ENCODE results near the gene NCOA5.

The NCOA5 gene

DNA sequence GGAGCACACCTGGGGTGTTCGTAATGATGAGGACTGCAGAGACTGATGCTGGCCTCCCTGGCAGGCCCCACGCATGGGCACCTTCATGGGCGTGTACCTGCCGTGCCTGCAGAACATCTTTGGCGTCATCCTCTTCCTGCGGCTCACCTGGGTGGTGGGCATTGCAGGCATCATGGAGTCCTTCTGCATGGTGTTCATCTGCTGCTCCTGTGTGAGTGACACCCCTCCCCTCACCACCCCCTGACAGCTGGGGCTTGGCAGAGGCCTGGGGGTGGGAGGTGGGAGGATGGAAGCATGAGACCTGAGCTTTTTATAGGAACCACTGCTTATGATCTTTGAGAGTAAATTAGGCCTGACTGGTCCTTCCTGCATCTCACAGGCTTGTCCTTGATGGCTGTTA, 54.0 kb downstream of the NCOA5 start:
- no peak overlapping the region for H3K18ac ChIP-seq (ENCODE audit: low read length)
- peaks cover 0 to 3% of the 10 kb centered on the region in 2 donors for H3K9me3 ChIP-seq (replicated peaks in 1 of 2; ENCODE audit: control insufficient read depth in 2 of 2, insufficient read depth in 1 of 2, low read depth in 1 of 2, low read length in 2 of 2)
- no peak overlapping the region for H3K14ac ChIP-seq (ENCODE audit: low read length)
- no peak overlapping the region for H3K9ac ChIP-seq (ENCODE audit: low read depth, low read length, poor library complexity)
- H3K79me1 ChIP-seq (ENCODE audit: low read depth, low read length): no peaks in the 10 kb centered on the region
- no peak overlapping the region for H3K4me2 ChIP-seq (ENCODE audit: insufficient read depth, low read length, poor library complexity, severe bottlenecking)
- WGBS, 2 donors (ENCODE audit: extremely low coverage in 2 of 2, insufficient read length in 2 of 2, insufficient replicate concordance in 1 of 2): no CpG with 5 or more reads among the region's 6 CpGs
- no peak overlapping the region for H2BK5ac ChIP-seq (ENCODE audit: low read length)
- no peak overlapping the region for H4K8ac ChIP-seq (ENCODE audit: low read depth, low read length)
- no peak overlapping the region for H3K23ac ChIP-seq (ENCODE audit: low read depth, low read length, poor library complexity)
- no peak overlapping the region for H3K4ac ChIP-seq (ENCODE audit: low read length)
- H3K36me3 ChIP-seq (replicated peaks in 1 of 2; ENCODE audit: control insufficient read depth in 2 of 2, insufficient read depth in 2 of 2, low read length in 2 of 2): no peaks in the 10 kb centered on the region
- H2AFZ ChIP-seq (ENCODE audit: low read length): no peak overlapping the region
- H4K91ac ChIP-seq (ENCODE audit: low read depth, low read length, poor library complexity): no peak overlapping the region
- no peak overlapping the region for H3K27ac ChIP-seq (replicated peaks; ENCODE audit: low read length)
- no peak overlapping the region for H3K4me3 ChIP-seq (ENCODE audit: low read length in 2 of 2)
- H2BK12ac ChIP-seq (ENCODE audit: low read length): no peak overlapping the region
- H2BK120ac ChIP-seq (ENCODE audit: low read depth, low read length): no peak overlapping the region
- H2BK15ac ChIP-seq (ENCODE audit: low read length): no peak overlapping the region
- no peak for DNase-seq (ENCODE audit: low spot score)
- H2AK5ac ChIP-seq (ENCODE audit: low read depth, low read length): no peak overlapping the region
- peaks cover 7 to 69% (median 50%) of the 10 kb centered on the region in 3 experiments for H3K27me3 ChIP-seq (ENCODE audit: control insufficient read depth in 3 of 3, insufficient read depth in 3 of 3, low read depth in 1 of 3, low read length in 3 of 3)
- H3K4me1 ChIP-seq (ENCODE audit: control insufficient read depth in 2 of 2, insufficient read depth in 1 of 2, low read depth in 1 of 2, low read length in 2 of 2): peaks cover 0 to 2% of the 10 kb centered on the region in 2 donors

DNA sequence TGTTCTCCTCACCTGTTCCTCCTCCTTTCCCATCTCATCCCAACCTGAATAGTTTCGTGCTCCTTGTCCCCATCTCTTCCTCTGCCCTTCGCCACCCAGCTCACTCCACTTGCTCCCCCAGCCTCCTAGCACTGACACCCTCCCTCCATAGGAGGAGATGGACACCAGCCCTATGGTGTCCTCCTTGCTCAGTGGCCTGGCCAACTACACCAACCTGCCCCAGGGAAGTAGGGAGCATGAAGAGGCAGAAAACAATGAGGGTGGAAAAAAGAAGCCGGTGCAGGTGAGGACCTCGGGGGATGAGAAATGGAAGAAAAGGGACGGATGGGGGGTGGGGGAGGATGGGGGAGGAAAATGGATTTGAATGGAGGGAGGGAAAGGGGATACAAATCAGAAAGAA, 54.5 kb downstream of the NCOA5 start:
- Histone ChIP-seq H2AK5ac (ENCODE audit: low read depth, low read length) (no peak overlapping the region), H3K36me3 (replicated peaks in 1 of 2; ENCODE audit: control insufficient read depth in 2 of 2, insufficient read depth in 2 of 2, low read length in 2 of 2) (no peaks in the 10 kb centered on the region), H3K4me1 (ENCODE audit: control insufficient read depth in 2 of 2, insufficient read depth in 1 of 2, low read depth in 1 of 2, low read length in 2 of 2) (peaks cover 0 to 2% of the 10 kb centered on the region in 2 donors), H3K18ac (ENCODE audit: low read length) (no peak overlapping the region), H2BK15ac (ENCODE audit: low read length) (no peak overlapping the region), H4K8ac (ENCODE audit: low read depth, low read length) (no peak overlapping the region), H3K9me3 (replicated peaks in 1 of 2; ENCODE audit: control insufficient read depth in 2 of 2, insufficient read depth in 1 of 2, low read depth in 1 of 2, low read length in 2 of 2) (peaks cover 0 to 2% of the 10 kb centered on the region in 2 donors), H3K9ac (ENCODE audit: low read depth, low read length, poor library complexity) (no peak overlapping the region), H3K27ac (replicated peaks; ENCODE audit: low read length) (no peak overlapping the region), H3K23ac (ENCODE audit: low read depth, low read length, poor library complexity) (peak overlapping the region; percentile 57), H3K4ac (ENCODE audit: low read length) (no peak overlapping the region), H2BK12ac (ENCODE audit: low read length) (no peak overlapping the region), H3K27me3 (ENCODE audit: control insufficient read depth in 3 of 3, insufficient read depth in 3 of 3, low read depth in 1 of 3, low read length in 3 of 3) (peaks cover 11 to 73% (median 53%) of the 10 kb centered on the region in 3 experiments), H2BK5ac (ENCODE audit: low read length) (no peak overlapping the region), H3K4me2 (ENCODE audit: insufficient read depth, low read length, poor library complexity, severe bottlenecking) (no peak overlapping the region), H3K79me1 (ENCODE audit: low read depth, low read length) (no peaks in the 10 kb centered on the region), H3K4me3 (ENCODE audit: low read length in 2 of 2) (no peak overlapping the region), H2AFZ (ENCODE audit: low read length) (no peak overlapping the region), H4K91ac (ENCODE audit: low read depth, low read length, poor library complexity) (no peak overlapping the region), H2BK120ac (ENCODE audit: low read depth, low read length) (no peak overlapping the region), H3K14ac (ENCODE audit: low read length) (no peak overlapping the region)
- DNase-seq (ENCODE audit: low spot score): no peak
- whole genome bisulfite sequencing, 2 donors (ENCODE audit: extremely low coverage in 2 of 2, insufficient read length in 2 of 2, insufficient replicate concordance in 1 of 2): 100% methylated on average over 1 of the region's 5 CpGs; no CpG with 5 or more reads in 1 of the 2 donors

DNA sequence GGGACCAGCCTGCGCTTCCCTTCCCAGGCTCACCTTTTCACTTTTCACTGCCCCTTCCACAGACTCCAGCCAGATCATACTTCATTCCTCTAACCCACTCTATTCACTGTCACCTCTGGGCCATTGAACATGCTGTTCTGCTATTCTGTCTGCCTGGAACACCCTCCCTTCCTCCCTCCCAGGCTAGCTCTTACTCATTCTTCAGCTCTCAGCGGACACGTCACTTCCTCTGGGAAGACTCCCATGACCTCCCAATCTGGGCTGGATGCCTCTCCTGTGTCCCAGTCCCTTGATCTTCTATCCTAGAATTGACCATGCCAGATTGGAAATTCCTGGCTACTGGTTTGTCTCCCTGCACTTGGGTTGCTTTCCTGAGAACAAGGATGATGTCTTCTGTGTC, 55.7 kb downstream of the NCOA5 start:
- Histone ChIP-seq H3K4me2 (ENCODE audit: insufficient read depth, low read length, poor library complexity, severe bottlenecking) (no peak overlapping the region), H4K91ac (ENCODE audit: low read depth, low read length, poor library complexity) (no peak overlapping the region), H3K23ac (ENCODE audit: low read depth, low read length, poor library complexity) (no peak overlapping the region), H4K8ac (ENCODE audit: low read depth, low read length) (no peak overlapping the region), H3K27ac (replicated peaks; ENCODE audit: low read length) (no peak overlapping the region), H2BK12ac (ENCODE audit: low read length) (no peak overlapping the region), H3K79me1 (ENCODE audit: low read depth, low read length) (no peaks in the 10 kb centered on the region), H3K4me3 (ENCODE audit: low read length in 2 of 2) (peak overlapping the region in 1 of 2 donors; percentile 53), H2AK5ac (ENCODE audit: low read depth, low read length) (no peak overlapping the region), H3K36me3 (replicated peaks in 1 of 2; ENCODE audit: control insufficient read depth in 2 of 2, insufficient read depth in 2 of 2, low read length in 2 of 2) (no peaks in the 10 kb centered on the region), H2AFZ (ENCODE audit: low read length) (no peak overlapping the region), H3K4me1 (ENCODE audit: control insufficient read depth in 2 of 2, insufficient read depth in 1 of 2, low read depth in 1 of 2, low read length in 2 of 2) (peaks cover 0 to 2% of the 10 kb centered on the region in 2 donors), H3K4ac (ENCODE audit: low read length) (no peak overlapping the region), H2BK5ac (ENCODE audit: low read length) (no peak overlapping the region), H3K18ac (ENCODE audit: low read length) (no peak overlapping the region), H2BK15ac (ENCODE audit: low read length) (no peak overlapping the region), H3K9ac (ENCODE audit: low read depth, low read length, poor library complexity) (no peak overlapping the region), H3K14ac (ENCODE audit: low read length) (no peak overlapping the region), H3K27me3 (ENCODE audit: control insufficient read depth in 3 of 3, insufficient read depth in 3 of 3, low read depth in 1 of 3, low read length in 3 of 3) (peaks cover 11 to 83% (median 61%) of the 10 kb centered on the region in 3 experiments), H2BK120ac (ENCODE audit: low read depth, low read length) (no peak overlapping the region), H3K9me3 (replicated peaks in 1 of 2; ENCODE audit: control insufficient read depth in 2 of 2, insufficient read depth in 1 of 2, low read depth in 1 of 2, low read length in 2 of 2) (no peaks in the 10 kb centered on the region)
- no peak for DNase-seq (ENCODE audit: low spot score)
- no CpG with 5 or more reads among the region's 3 CpGs for WGBS, 2 donors (ENCODE audit: extremely low coverage in 2 of 2, insufficient read length in 2 of 2, insufficient replicate concordance in 1 of 2)

DNA sequence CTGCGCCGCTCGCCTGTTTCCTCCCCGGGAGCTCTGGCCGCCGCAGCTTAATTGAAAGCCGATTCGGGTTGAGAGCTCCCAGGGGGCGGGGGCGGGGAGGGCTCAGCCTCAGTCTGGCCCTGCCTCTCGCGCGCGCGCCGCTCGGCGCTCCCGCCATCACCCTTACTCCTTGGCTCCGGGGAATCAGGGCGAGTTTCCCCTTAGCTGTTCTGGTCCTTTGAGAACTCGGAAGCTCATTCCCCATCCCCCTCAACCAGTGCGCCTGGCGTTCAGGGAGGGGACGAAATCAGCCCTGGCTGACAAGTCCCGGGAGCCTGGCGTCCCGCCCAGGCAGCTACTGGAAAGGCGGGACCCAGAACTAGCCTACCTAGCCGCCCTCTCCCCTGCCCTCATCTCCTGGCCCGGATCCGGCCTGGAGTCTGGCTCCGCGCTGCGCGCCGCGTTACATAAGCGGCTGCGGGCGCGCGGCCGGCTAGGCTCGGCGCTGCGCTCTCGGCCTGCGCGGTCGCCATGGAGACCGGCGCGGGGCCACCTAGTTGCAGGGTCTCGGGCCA, 58.0 kb downstream of the NCOA5 start:
- Histone ChIP-seq H3K18ac (ENCODE audit: low read length) (no peak overlapping the region), H3K23ac (ENCODE audit: low read depth, low read length, poor library complexity) (no peak overlapping the region), H3K14ac (ENCODE audit: low read length) (no peak overlapping the region), H4K8ac (ENCODE audit: low read depth, low read length) (no peak overlapping the region), H3K79me1 (ENCODE audit: low read depth, low read length) (no peaks in the 10 kb centered on the region), H3K27ac (replicated peaks; ENCODE audit: low read length) (no peak overlapping the region), H2BK12ac (ENCODE audit: low read length) (no peak overlapping the region), H3K9ac (ENCODE audit: low read depth, low read length, poor library complexity) (no peak overlapping the region), H3K36me3 (replicated peaks in 1 of 2; ENCODE audit: control insufficient read depth in 2 of 2, insufficient read depth in 2 of 2, low read length in 2 of 2) (no peaks in the 10 kb centered on the region), H2BK15ac (ENCODE audit: low read length) (no peak overlapping the region), H3K4me1 (ENCODE audit: control insufficient read depth in 2 of 2, insufficient read depth in 1 of 2, low read depth in 1 of 2, low read length in 2 of 2) (peaks cover 0 to 2% of the 10 kb centered on the region in 2 donors), H3K4me3 (ENCODE audit: low read length in 2 of 2) (peak overlapping the region; percentile 49 to 80), H2BK5ac (ENCODE audit: low read length) (no peak overlapping the region), H2AFZ (ENCODE audit: low read length) (peak overlapping the region; percentile 95), H3K4ac (ENCODE audit: low read length) (no peak overlapping the region), H4K91ac (ENCODE audit: low read depth, low read length, poor library complexity) (no peak overlapping the region), H2AK5ac (ENCODE audit: low read depth, low read length) (no peak overlapping the region), H3K9me3 (replicated peaks in 1 of 2; ENCODE audit: control insufficient read depth in 2 of 2, insufficient read depth in 1 of 2, low read depth in 1 of 2, low read length in 2 of 2) (no peaks in the 10 kb centered on the region), H3K4me2 (ENCODE audit: insufficient read depth, low read length, poor library complexity, severe bottlenecking) (peak overlapping the region; percentile 75), H3K27me3 (ENCODE audit: control insufficient read depth in 3 of 3, insufficient read depth in 3 of 3, low read depth in 1 of 3, low read length in 3 of 3) (peaks cover 11 to 89% (median 78%) of the 10 kb centered on the region in 3 experiments), H2BK120ac (ENCODE audit: low read depth, low read length) (no peak overlapping the region)
- DNase-seq (ENCODE audit: low spot score): no peak
- WGBS, 2 donors (ENCODE audit: extremely low coverage in 2 of 2, insufficient read length in 2 of 2, insufficient replicate concordance in 1 of 2): no CpG with 5 or more reads among the region's 55 CpGs

Data from neuronal stem cell (in vitro differentiated cells).